PFSK-1 (cell line): ENCODE measurements around the gene GAS2L2.

Source experiments
- FOXP2 ChIP-seq: optimal IDR thresholded peaks from 2 replicates; pipeline ENCODE3; 2011; ENCODE audit warnings: borderline replicate concordance, control low read depth, inconsistent platforms; ENCODE audit not compliant: insufficient read depth; ENCODE audit errors: extremely low read length, extremely low read depth
- POLR2AphosphoS5 ChIP-seq: IDR thresholded peaks from 2 replicates; pipeline ENCODE4 v1.6.1; 2012; ENCODE audit warnings: low read depth, mild to moderate bottlenecking, control low read depth, low read length, moderate library complexity
- REST ChIP-seq, 2 experiments: IDR thresholded peaks; 2 replicates each; pipeline versions ENCODE4 v1.6.1 to v1.8.0; 2011 to 2012; ENCODE audit warnings: low read depth in 2 of 2, low read length in 2 of 2, control low read depth in 1 of 2, inconsistent platforms in 1 of 2, mild to moderate bottlenecking in 1 of 2, moderate library complexity in 1 of 2; ENCODE audit not compliant: insufficient read depth in 1 of 2
- SIN3A ChIP-seq: IDR thresholded peaks from 2 replicates; pipeline ENCODE4 v1.6.1; 2012; ENCODE audit warnings: mild to moderate bottlenecking, low read length, moderate library complexity, borderline replicate concordance; ENCODE audit not compliant: insufficient read depth
- TAF1 ChIP-seq: IDR thresholded peaks from 2 replicates; pipeline ENCODE4 v1.6.1; 2012; ENCODE audit warnings: low read length, control low read depth, borderline replicate concordance; ENCODE audit not compliant: insufficient read depth

GAS2L2 gene

GRCh38 chr17:35790841-35791240, 37.8 kb upstream of the GAS2L2 start:
- TF ChIP-seq FOXP2 (no peak), REST (IDR thresholded peaks at IDR 0.05; ENCODE audit: insufficient read depth in 1 of 2, low read depth in 2 of 2, low read length in 2 of 2) (no peak), SIN3A (no peak), POLR2AphosphoS5 (no peak), TAF1 (no peak)

- TF ChIP-seq FOXP2 (no peak), POLR2AphosphoS5 (no peak), TAF1 (no peak), REST (IDR thresholded peaks at IDR 0.05; ENCODE audit: insufficient read depth in 1 of 2, low read depth in 2 of 2, low read length in 2 of 2) (no peak), SIN3A (no peak)
These were observed 35.7 kb upstream of the GAS2L2 start for GRCh38 chr17:35788477-35789368.

- TF ChIP-seq TAF1 (no peak), POLR2AphosphoS5 (no peak), SIN3A (no peak)
These were observed 33.9 kb upstream of the GAS2L2 start for GRCh38 chr17:35786941-35787432.

GRCh38 chr17:35784895-35785294, 31.9 kb upstream of the GAS2L2 start:
- TF ChIP-seq POLR2AphosphoS5 (no peak), SIN3A (no peak), FOXP2 (no peak), REST (IDR thresholded peaks at IDR 0.05; ENCODE audit: insufficient read depth in 1 of 2, low read depth in 2 of 2, low read length in 2 of 2) (no peak), TAF1 (no peak)

- no peak for TF ChIP-seq TAF1
- TF ChIP-seq FOXP2 = no peak
- TF ChIP-seq SIN3A = no peak
- TF ChIP-seq POLR2AphosphoS5 = no peak
- no peak for TF ChIP-seq REST (IDR thresholded peaks at IDR 0.05; ENCODE audit: insufficient read depth in 1 of 2, low read depth in 2 of 2, low read length in 2 of 2)
These were observed 27.9 kb upstream of the GAS2L2 start for GRCh38 chr17:35780950-35781349.
